ENCODE measurements around the gene CSTA. TPM values are rescaled to one million over a fixed set of nuclear protein-coding genes. Genes with fewer than 3 reads are reported as not detected.

CSTA gene
- total and polyA plus RNA-seq, 2 of the 8 experiments (the other 6 are each of a cell fraction or from before 2014, with no cell fraction given), result not detected

- TF ChIP-seq CBX5 (IDR thresholded peaks at IDR 0.05; ENCODE audit: low read depth, low read length), result no peak
- TF ChIP-seq EP300 (IDR thresholded peaks at IDR 0.05; ENCODE audit: borderline replicate concordance in 1 of 2, low read depth in 2 of 2, low read length in 2 of 2), result no peak
Observed at GRCh38 chr3:122318620-122319019, 6.4 kb upstream of the CSTA start (continued).

Measured in H1 (cell line).